ENCODE data around the gene ADH6. TPM values are rescaled to one million over a fixed set of nuclear protein-coding genes. Genes with fewer than 3 reads are reported as not detected.

Gene ADH6
- total and polyA plus RNA-seq, 7 donors: 0.03 TPM; not detected in 6

GRCh38 chr4:99215521-99215920 lies 3.5 kb downstream of the ADH6 start:
- intact Hi-C loops (cut with DNase I): no loop called here

GRCh38 chr4:99210789-99211188 lies 8.3 kb downstream of the ADH6 start:
- H3K27ac ChIP-seq: no peak overlapping the region
- no peaks in the 10 kb centered on the region for H3K27me3 ChIP-seq (ENCODE audit: insufficient read depth in 3 of 3, low read length in 2 of 3)
- no peaks in the 10 kb centered on the region for H3K9me3 ChIP-seq
- no peak for ATAC-seq
- intact Hi-C loops (cut with DNase I): no loop called here
- H3K36me3 ChIP-seq (ENCODE audit: insufficient read depth in 1 of 2, low read depth in 1 of 2): no peaks in the 10 kb centered on the region
- H3K4me3 ChIP-seq: no peak overlapping the region
- no peaks in the 10 kb centered on the region for H3K4me1 ChIP-seq
- no peak for TF ChIP-seq CTCF (IDR thresholded peaks at IDR 0.05)
- DNase-seq: no peak

More at GRCh38 chr4:99215521-99215920, 3.5 kb downstream of the ADH6 start:
- no peak overlapping the region for H3K4me3 ChIP-seq
- no peak overlapping the region for H3K27ac ChIP-seq
- DNase-seq (no peak), ATAC-seq (no peak)
- H3K9me3 ChIP-seq: no peaks in the 10 kb centered on the region
- H3K4me1 ChIP-seq: no peaks in the 10 kb centered on the region
- H3K27me3 ChIP-seq (ENCODE audit: insufficient read depth in 3 of 3, low read length in 2 of 3): no peaks in the 10 kb centered on the region
- WGBS, 3 donors: 49 to 52% (median 51%) methylated on average over 3 of the region's 3 CpGs
- TF ChIP-seq CTCF (IDR thresholded peaks at IDR 0.05): no peak
- no peaks in the 10 kb centered on the region for H3K36me3 ChIP-seq (ENCODE audit: insufficient read depth in 1 of 2, low read depth in 1 of 2)

DNA sequence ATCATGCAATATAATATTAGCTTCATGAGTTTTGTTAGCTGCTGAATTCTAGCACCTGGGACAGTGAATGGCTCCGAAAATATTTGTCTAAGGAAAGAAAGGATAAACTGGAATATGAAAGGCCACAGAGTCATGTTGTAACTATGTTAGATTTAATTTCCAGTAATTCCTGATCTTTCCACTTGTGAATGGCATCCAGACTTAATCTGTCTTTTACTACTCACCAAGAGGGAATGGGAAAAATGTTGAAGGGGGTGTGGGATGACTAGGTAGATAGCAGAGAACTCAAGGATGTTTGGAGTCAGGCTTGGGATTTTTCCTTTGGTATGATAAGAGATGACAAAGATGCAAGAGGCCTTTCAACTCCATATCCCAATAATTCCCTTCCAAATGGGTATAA lies 9.4 kb downstream of the ADH6 start:
- TF ChIP-seq CTCF (IDR thresholded peaks at IDR 0.05): no peak
- H3K27me3 ChIP-seq (ENCODE audit: insufficient read depth in 3 of 3, low read length in 2 of 3): no peaks in the 10 kb centered on the region
- no peaks in the 10 kb centered on the region for H3K4me1 ChIP-seq
- H3K4me3 ChIP-seq: no peak overlapping the region
- 82 to 89% (median 85%) methylated on average over 1 of the region's 1 CpG for WGBS, 3 donors
- H3K9me3 ChIP-seq: no peaks in the 10 kb centered on the region
- ATAC-seq (no peak), DNase-seq (no peak)
- H3K36me3 ChIP-seq (ENCODE audit: insufficient read depth in 1 of 2, low read depth in 1 of 2): no peaks in the 10 kb centered on the region
- intact Hi-C loops (cut with DNase I): loop anchor here in 1 of 2 donors (5.0 kb wide), 1 partner anchor 193 kb away; no protein-coding TSS in a partner anchor
- H3K27ac ChIP-seq: no peak overlapping the region

DNA sequence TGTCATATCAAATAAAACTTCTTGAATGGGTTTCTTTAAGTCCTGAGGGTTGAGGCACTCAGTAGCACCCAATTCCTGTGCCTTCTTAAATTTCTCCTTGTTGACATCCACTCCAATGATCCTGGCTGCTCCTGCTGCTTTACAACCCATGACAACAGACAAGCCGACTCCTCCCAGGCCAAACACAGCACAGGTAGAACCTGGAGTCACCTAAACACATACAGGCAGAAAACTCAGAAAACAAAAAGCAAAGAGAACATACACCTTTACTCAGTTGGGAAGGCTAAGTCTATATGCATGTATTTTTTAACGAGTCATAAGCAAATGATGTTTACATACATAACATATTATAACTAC lies 10.3 kb downstream of the ADH6 start:
- Histone ChIP-seq H3K4me3 (no peak overlapping the region), H3K27ac (no peak overlapping the region), H3K36me3 (ENCODE audit: insufficient read depth in 1 of 2, low read depth in 1 of 2) (no peaks in the 10 kb centered on the region), H3K27me3 (ENCODE audit: insufficient read depth in 3 of 3, low read length in 2 of 3) (no peaks in the 10 kb centered on the region), H3K9me3 (no peaks in the 10 kb centered on the region), H3K4me1 (no peaks in the 10 kb centered on the region)
- DNase-seq (no peak), ATAC-seq (no peak)
- intact Hi-C loops (cut with DNase I): loop anchor here in 1 of 2 donors (5.0 kb wide), 1 partner anchor 194 kb away; no protein-coding TSS in a partner anchor
- no peak for TF ChIP-seq CTCF (IDR thresholded peaks at IDR 0.05)
- 61 to 70% (median 70%) methylated on average over 2 of the region's 2 CpGs for WGBS, 3 donors
